Lower lobe of right lung (tissue), 2 donors: ENCODE data around the gene NELFE. TPM values are rescaled to one million over a fixed set of nuclear protein-coding genes. Genes with fewer than 3 reads are reported as not detected.
"Not testable (repeated sequence)": the region's sequence is repeated elsewhere in the genome, so short reads cannot be mapped to it uniquely, and the experiment has no call there.

Experiments
- ATAC-seq, 2 donors: fragments of 200-7000 bp; cut with Tn5 transposase; one replicate each; pipeline ENCODE4 v1.9.1; 2020 to 2022; ENCODE audit warnings: mild to moderate bottlenecking in 2 of 2, moderate library complexity in 2 of 2
- DNase-seq: peaks from one replicate; pipeline ENCODE4 v3.0.0-alpha.2; 2020
- H3K27ac ChIP-seq: fragments of 200-600 bp; one replicate; pipeline ENCODE4 v1.8.0; 2022
- H3K27me3 ChIP-seq: fragments of 200-600 bp; one replicate; pipeline ENCODE4 v1.8.0; 2022; ENCODE audit warnings: low read depth
- H3K36me3 ChIP-seq: fragments of 200-600 bp; one replicate; pipeline ENCODE4 v1.8.0; 2022; ENCODE audit warnings: mild to moderate bottlenecking
- H3K4me1 ChIP-seq: fragments of 200-600 bp; one replicate; pipeline ENCODE4 v1.8.0; 2022
- H3K4me3 ChIP-seq: fragments of 200-600 bp; one replicate; pipeline ENCODE4 v1.8.0; 2022; ENCODE audit warnings: mild to moderate bottlenecking
- H3K9me3 ChIP-seq: fragments of 200-600 bp; one replicate; pipeline ENCODE4 v1.8.0; 2022
- intact Hi-C: fragments of 100-400 bp; cut with DNase I; formaldehyde crosslinking; loops from one replicate; pipeline ENCODE4 v1.11.0; 2022
- total RNA-seq: library from RNA; stranded (reverse); fragmentation: NEBNext Ultra II Directional; extraction: Animal tissue kit (Norgen Biotek cat#: 25700); gene quantifications from one replicate; pipeline ENCODE4 v1.2.1, GENCODE V29; 2021
- TF ChIP-seq, protein P1 (sequence below): fragments of 200-600 bp; IDR thresholded peaks from one replicate; pipeline ENCODE4 v1.8.0; 2022; ENCODE audit warnings: antibody characterized with exemption, mild to moderate bottlenecking
- donor health status: DM: no; HTN: yes; CAD: no; lungs with severe emphysema.

NELFE gene
- total RNA-seq, 1 donor from 2014 or later = 47.0 TPM

DNA sequence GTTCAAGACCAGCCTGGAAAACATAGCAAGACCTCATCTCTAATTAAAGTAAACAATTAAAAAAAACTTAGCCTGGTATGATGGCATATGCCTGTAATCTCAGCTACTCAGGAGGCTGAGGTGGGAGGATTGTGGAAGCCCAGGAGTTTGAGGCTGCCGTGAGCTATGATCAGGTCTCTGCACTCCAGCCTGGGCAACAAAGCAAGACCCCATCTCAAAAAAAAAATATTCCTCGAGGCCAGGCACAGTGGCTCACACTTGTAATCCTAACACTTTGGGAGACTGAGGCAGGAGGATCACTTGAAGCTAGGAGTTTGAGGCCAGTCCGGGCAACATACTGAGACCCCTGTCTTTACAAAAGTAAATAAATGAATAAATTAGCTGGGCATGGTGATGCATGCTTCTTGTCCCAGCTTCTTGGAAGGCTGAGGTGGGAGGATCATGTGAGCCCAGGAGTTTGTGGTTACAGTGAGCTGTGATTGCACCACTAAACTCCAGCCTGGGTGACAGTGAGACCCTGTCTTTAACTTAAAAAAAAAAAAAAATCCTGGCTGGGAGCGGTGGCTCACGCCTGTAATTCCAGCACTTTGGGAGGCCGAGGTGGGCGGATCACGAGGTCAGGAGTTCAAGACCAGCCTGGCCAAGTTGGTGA lies 40.6 kb downstream of the NELFE start:
- DNase-seq = no peak
- ATAC-seq = no peak
- Histone ChIP-seq H3K4me3 (no peak overlapping the region), H3K9me3 (no peaks in the 10 kb centered on the region), H3K27ac (no peak overlapping the region), H3K36me3 (no peaks in the 10 kb centered on the region), H3K4me1 (peaks cover 20% of the 10 kb centered on the region), H3K27me3 (no peaks in the 10 kb centered on the region)
- TF ChIP-seq, protein P1, sequence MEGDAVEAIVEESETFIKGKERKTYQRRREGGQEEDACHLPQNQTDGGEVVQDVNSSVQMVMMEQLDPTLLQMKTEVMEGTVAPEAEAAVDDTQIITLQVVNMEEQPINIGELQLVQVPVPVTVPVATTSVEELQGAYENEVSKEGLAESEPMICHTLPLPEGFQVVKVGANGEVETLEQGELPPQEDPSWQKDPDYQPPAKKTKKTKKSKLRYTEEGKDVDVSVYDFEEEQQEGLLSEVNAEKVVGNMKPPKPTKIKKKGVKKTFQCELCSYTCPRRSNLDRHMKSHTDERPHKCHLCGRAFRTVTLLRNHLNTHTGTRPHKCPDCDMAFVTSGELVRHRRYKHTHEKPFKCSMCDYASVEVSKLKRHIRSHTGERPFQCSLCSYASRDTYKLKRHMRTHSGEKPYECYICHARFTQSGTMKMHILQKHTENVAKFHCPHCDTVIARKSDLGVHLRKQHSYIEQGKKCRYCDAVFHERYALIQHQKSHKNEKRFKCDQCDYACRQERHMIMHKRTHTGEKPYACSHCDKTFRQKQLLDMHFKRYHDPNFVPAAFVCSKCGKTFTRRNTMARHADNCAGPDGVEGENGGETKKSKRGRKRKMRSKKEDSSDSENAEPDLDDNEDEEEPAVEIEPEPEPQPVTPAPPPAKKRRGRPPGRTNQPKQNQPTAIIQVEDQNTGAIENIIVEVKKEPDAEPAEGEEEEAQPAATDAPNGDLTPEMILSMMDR = no peak
- intact Hi-C loops = no loop called here

GRCh38 chr6:31915756-31916155 lies 43.0 kb downstream of the NELFE start:
- intact Hi-C loops = no loop called here
- DNase-seq (no peak), ATAC-seq (no peak)
- H3K27ac ChIP-seq = no peak overlapping the region
- H3K27me3 ChIP-seq = no peaks in the 10 kb centered on the region
- H3K9me3 ChIP-seq = no peaks in the 10 kb centered on the region
- H3K36me3 ChIP-seq = no peaks in the 10 kb centered on the region
- no peak overlapping the region for H3K4me3 ChIP-seq
- TF ChIP-seq, protein P1 = no peak
- H3K4me1 ChIP-seq = peaks cover 9% of the 10 kb centered on the region

DNA sequence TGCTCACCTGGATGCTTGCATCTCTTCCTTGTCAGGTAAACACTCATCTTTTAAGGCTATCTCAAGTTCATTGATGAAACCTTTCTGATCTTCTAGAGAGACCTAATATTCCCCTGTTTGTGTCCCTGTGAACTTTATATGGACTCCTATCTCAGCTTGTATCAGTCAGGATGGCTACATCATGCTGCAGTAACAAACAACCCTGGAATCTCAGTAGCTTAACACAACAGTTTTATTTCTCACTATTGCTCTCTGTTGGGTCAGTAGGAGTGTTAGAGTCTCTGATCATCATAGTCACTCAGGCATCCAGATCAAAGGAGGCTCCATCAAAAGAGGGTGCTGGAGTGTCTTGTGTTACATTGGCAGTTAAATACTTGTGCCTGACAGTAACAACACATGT lies 43.4 kb downstream of the NELFE start:
- TF ChIP-seq, protein P1 = no peak
- DNase-seq (no peak), ATAC-seq (no peak)
- H3K36me3 ChIP-seq = no peaks in the 10 kb centered on the region
- H3K27ac ChIP-seq = no peak overlapping the region
- H3K9me3 ChIP-seq = no peaks in the 10 kb centered on the region
- intact Hi-C loops = no loop called here
- peaks cover 5% of the 10 kb centered on the region for H3K4me1 ChIP-seq
- no peaks in the 10 kb centered on the region for H3K27me3 ChIP-seq
- H3K4me3 ChIP-seq = no peak overlapping the region

DNA sequence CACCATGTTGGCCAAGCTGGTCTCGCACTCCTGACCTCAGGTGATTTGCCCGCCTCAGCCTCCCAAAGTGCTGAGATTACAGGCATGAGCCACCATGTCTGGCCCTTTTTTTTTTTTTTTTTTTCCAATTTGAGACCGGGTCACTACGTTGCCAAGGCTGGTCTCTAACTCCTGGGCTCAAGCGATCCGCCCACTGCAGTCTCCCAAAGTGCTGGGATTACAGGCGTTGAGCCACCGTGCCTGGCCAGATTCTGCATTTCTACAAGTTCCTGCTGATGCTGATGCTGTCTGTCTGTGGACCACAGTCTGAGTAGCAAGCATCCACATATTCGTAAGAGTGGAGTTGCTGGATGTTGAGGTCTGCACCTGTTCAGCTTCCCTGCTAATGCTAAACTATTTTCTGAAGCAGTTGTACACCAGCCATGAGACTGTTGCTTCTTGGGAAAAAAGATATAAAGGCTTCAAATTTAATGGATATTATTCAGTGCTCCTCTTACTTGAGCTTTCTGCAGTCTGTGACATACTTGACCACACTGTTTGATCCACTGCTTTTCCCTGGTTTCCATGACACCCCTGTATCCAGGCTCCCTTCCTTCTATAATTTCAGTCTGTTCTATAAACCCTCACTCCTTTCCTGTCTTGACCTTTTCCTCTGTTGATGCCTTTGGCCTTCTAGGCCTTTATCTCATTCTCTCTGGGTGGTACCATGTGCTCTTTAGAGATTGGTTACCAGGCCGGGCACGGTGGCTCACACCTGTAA lies 46.8 kb downstream of the NELFE start:
- Histone ChIP-seq H3K4me3 (no peak overlapping the region), H3K27ac (no peak overlapping the region), H3K27me3 (no peaks in the 10 kb centered on the region), H3K9me3 (no peaks in the 10 kb centered on the region), H3K36me3 (no peaks in the 10 kb centered on the region), H3K4me1 (peaks cover 7% of the 10 kb centered on the region)
- TF ChIP-seq, protein P1 = no peak
- ATAC-seq (no peak), DNase-seq (no peak)
- intact Hi-C loops = no loop called here

DNA sequence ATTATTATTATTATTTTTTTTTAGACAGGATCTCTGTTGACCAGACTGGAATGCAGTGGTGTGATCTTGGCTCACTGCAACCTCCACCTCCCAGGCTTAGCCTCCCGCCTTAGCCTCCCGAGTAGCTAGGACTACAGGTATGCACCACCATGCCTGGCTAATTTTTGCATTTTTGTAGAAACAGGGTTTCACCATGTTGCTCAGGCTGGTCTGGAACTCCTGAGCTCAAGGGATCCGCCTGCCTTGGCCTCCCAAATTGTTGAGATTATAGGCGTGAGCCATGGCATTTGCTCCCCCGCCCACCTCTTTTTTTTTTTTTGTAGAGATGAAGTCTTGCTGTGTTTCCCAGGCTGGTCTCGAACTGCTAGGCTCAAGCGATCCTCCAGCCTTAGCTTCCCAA lies 49.5 kb downstream of the NELFE start:
- DNase-seq, ATAC-seq, H3K9me3 ChIP-seq, H3K27ac ChIP-seq, H3K27me3 ChIP-seq, intact Hi-C loops, H3K36me3 ChIP-seq, H3K4me3 ChIP-seq: not testable (repeated sequence)
- H3K4me1 ChIP-seq = peaks cover 13% of the 10 kb centered on the region

GRCh38 chr6:31908791-31909190 lies 50.0 kb downstream of the NELFE start:
- no peaks in the 10 kb centered on the region for H3K36me3 ChIP-seq
- H3K27me3 ChIP-seq = no peaks in the 10 kb centered on the region
- no peak overlapping the region for H3K4me3 ChIP-seq
- no peak overlapping the region for H3K27ac ChIP-seq
- H3K4me1 ChIP-seq = peaks cover 13% of the 10 kb centered on the region
- TF ChIP-seq, protein P1 = no peak
- no peak for DNase-seq
- intact Hi-C loops = no loop called here
- no peaks in the 10 kb centered on the region for H3K9me3 ChIP-seq
- no peak for ATAC-seq

DNA sequence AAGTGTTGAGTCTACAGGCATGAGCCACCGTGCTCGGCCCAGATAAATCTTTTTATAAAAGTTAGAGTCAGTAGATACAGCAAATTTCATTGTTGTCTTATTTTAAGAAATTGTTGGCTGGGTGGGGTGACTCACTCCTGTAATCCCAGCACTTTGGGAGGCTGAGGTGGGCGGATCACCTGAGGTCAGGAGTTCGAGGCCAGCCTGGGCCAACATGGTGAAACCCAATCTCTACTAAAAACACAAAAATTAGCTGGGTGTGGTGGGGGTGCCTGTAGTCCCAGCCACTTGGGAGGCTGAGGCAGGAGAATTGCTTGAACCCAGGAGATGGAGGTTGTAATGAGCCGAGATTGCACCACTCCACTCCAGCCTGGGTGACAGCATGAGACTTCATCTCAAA lies 50.5 kb downstream of the NELFE start:
- H3K27me3 ChIP-seq, H3K4me3 ChIP-seq, H3K9me3 ChIP-seq, H3K27ac ChIP-seq, intact Hi-C loops, H3K36me3 ChIP-seq, ATAC-seq, DNase-seq: not testable (repeated sequence)
- peaks cover 13% of the 10 kb centered on the region for H3K4me1 ChIP-seq
